Pulmonary artery endothelial cell (primary cell): ENCODE data around the gene ARF1. TPM values are rescaled to one million over a fixed set of nuclear protein-coding genes. Genes with fewer than 3 reads are reported as not detected.

Experiments used
- DNase-seq: peaks from one replicate; pipeline ENCODE4 v3.0.0-alpha.2; 2011; ENCODE audit warnings: low read depth, low spot score
- total RNA-seq: library from RNA; depleted of rRNA; stranded (reverse); fragments of >200 nt; gene quantifications from 2 replicates; pipeline ENCODE4 v1.2.3, GENCODE V29; 2014

Gene ARF1
- total RNA-seq, 1 donor from 2014 or later, result 379 TPM

DNA sequence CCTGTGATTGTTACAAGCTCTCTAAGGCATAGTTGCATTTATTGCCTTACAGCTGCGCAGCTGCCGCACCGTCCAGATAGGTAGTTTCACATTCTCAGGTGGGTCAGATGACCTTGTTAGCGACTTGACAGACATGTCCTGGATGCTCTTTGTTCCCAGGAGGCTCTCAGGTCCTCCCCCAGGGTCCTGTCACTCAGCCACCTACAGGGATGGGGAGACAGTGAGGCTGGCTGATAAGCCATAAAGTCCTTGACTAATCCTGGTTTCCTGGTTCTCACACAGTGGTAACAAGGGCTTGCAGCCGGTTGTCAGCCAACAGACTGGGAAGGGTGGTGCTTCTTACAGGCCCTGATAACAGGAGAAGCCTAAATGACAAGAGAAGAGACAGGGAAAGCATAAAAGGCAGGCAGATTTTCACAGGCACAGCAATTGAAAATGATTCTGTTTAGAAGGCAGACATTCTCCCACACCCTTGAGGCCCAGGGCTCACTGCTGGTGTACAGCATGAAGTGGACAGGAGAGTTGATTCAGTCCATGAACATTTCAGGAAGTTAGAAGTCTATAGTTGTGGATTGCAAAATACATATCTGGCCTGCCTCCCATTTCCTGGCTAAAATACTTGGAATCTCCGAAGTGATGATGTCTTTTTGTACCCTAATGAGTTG lies 2.9 kb downstream of the ARF1 start:
- no peak for DNase-seq

DNA sequence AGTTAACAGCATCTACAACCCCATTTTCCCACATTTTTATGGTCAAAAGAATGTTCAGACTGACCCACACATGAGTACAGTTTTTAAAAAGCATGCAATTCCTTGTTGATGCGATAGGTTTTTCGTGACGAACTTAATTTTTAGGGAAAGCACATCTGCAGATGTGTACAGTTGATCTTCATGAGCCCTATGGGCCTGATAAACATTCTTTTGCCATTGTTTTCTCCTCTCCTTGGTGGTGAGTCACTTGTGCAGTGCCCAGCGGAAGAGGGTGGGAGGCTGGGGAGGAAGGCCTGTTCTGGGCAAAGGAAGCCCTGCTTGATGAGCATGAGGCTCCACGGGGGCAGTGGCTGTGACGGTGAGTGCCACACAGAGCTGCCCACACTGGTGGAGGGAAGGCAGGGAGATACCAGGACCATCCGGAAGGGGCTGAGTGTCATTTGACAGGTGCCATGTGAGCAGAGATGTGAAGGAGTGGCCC lies 5.3 kb downstream of the ARF1 start:
- DNase-seq, result peak; percentile 81

DNA sequence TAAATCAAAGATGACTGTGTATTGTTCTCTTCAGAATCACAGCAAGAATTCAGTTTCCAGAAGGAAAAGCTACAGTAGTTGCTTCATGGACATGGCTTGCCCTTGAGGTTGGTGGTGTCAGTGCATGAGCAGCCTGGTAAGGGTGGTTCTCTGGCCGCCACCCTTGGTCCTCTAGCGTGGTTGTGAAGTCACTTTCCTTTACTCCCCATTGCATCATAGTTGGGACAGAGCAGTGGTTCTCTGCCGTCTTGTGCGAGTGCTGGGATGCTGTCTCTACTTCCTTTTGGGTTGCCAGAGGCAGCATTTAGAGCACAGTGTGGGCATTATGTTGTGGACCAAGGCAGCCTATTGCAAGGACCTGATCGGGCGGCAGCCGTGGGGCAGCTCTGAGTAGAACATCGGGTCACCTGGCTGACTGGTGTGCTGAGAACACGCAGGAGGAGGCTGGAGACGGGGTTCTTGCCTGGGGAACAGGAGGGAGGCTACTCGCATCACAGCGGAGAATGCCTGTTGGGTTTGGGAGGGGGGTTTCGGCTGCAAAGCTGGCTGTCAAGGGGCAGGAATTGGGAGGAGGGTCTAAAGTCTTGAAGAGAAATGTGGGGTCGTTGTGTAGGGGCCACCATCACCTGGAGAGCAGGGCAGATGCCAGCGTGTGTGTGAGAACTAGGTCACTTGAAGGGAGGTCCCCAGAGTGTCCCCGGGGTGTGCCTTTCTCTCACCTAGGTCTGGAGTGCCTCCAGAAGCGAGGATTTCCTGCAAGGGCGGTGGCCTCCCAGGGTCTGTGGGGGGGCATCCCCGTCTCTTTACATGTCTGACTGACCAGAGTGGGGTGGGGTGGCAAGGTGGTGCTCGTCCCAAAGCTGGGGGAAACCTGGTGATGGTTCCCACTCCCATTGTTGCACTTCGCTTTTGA lies 6.3 kb downstream of the ARF1 start:
- DNase-seq, result no peak

DNA sequence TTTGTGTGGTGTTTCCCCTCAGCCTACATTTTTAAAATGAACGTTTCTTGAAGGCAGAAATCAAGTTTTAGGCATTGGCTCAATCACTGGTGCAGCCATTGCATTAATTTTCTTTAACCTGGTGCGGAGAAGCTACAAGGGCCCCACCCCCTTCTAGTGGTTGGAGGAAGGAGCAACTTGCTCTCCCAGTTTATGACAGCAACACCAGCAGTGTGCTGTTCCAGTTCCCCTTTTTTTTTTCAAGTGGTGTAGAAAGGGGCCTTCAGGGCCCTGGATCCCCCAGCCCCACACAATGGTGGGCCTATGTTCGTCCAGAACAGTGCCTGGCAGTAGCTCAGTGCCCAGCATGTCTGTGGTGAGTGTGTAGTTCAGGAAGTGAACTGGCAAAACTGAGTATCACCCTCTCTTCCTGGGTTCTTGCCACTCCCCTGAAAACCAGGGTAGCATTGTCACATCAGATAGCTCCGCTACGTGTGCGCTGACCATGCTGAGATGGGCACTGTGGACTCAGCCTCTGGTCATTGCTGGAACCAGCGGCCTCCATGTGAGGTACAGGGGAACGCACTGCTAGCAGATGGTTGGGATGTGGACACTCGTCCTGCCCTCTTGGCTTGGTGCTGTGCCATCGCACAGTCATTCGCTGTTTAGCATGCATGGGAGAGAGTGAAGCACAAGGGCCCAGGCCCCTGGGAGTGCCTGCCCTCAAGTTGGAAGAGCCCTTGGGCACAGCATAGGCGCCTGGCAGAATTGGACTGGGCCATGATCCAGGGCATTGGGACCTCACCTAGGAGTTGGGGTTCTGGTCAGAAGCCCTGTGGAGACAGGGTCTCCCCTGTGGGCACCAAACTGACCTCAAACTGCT lies 7.2 kb downstream of the ARF1 start:
- DNase-seq, result no peak

DNA sequence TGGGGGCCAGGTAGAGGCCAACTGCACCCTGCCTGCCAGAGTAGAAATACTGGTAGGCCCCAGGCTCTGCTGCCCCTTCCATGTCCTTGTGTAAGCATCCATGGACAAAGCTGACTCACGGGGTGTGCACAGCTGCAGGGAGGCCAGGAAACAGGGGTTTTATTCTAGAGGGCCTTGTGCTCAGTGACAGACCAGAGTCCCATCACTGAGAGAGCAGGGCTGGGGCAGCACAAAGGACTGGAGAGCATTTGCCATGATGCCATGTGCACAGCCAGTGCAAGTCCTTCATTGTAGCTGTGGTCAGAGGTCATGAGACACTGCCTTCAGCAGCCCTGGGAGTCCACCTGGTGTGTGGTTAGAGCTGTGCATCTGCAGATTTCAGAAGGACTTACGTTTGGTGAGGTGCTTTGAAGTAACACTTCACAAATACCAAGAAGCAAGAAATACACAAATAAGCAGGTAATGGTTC lies 8.1 kb downstream of the ARF1 start:
- no peak for DNase-seq

DNA sequence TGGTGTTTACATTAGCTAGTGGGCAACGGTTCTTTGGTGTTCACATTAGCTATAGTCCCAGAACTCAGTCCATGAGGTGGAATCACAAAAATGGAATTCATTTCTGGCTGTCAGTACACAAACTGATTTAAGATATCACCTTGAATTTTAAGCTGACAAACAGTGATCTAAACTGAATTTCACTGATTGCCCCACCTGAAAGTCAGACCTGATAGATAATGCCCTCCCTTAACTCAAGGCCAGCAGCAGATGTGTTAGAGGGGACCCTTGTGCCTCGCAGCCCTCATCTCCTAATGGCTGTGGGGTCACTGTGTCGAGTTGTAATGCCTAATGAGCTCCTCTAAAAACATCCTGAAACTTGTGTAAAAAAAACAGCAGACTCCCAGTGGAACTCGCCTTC lies 8.6 kb downstream of the ARF1 start:
- DNase-seq, result no peak

DNA sequence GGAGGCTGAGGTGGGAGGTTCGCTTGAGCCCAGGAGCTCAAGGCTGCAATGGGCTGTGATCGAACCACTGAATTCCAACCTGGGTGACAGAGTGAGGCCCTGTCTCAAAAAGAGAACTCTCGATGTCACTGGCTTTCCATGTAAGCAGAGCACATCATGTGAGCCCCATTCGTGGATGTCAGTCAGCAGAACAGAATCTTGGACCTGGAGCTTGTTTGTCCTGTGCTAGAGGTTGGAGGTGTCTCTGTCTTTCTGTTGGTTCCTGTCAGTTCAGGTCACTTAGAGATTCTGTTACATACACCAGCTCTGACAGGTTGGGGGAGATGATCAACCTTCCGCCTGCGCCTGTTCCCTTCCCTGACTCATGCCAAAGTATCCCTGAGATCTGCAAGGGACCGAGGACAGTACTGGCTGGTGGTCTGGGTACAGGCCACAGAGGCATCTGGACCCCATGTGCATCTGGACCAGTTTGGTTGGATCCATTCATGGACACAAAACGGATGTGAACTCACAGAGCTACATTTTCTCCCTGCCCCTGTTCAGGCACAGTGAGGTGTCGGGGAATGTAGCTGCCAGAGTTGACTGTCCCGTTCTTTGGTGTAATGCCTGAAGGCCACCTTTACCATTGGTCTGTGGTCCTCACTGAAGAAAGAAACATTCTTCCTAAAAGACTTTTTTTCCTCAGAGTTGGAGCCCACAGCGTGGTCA lies 10.0 kb downstream of the ARF1 start:
- no peak for DNase-seq

DNA sequence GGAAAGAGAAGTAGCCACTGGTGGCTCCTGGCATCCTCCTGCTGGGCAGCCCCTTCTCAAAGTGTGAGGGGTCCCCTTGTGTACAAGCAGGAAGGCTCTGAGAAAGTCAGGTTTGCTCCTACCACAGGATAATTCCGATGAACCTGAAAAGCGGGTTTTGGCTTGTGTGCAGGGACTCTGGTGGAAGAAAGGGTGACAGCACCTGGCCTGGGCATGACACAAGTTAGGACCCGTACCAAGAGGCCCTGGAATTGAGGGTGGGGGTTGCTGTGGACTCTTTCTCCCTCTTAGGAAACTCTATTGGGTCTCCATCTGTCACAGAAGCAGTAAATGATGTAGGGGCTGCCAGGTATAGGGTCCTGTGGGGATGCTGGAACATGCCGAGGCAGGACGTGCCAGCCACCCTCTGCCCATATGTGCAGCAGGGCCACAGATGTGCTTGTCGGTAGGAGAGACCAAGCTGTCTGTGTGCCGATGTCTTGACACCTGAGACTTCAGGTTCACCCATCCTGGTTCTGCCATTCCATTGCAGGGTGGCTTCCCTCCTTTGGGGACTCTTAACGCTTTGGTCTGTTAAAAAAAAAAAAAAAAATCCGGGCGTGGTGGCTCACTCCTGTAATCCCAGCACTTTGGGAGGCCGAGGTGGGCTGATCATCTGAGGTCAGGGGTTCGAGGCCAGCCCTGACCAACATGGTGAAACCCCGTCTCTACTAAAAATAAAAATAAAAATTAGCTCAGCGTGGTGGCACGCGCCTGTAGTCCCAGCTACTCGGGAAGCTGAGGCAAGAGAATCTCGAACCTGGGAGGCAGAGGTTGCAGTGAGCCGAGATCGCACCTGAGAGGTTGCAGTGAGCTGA lies 10.8 kb downstream of the ARF1 start:
- no peak for DNase-seq

DNA sequence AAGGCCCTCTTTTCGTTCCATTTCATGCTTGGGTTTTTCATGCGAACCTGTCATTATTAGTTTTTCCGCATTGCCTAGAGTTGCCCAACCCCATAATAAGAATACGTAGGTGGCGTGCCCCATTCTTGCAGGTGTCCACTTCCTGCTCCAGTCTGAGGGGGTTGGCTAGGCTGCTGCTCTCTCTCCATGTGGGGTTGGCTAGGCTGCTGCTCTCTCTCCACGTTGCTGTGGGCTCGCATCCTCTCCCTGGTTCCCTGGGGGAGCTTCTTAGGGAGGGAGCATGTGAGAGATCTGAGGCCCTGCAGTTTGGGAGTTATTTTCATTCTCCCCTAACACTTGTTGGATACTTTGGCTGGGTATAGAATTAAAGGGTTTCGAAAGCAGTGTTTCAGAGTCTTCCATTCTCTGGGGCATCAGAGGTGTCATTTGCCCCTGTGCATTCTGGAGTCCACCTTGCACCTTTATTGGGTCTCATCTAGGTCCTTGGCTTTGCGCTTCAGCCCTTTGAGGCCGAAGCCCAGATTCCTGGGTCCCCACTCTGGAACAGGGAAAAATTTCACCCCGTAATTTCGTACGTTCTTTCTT lies 12.0 kb downstream of the ARF1 start:
- no peak for DNase-seq

DNA sequence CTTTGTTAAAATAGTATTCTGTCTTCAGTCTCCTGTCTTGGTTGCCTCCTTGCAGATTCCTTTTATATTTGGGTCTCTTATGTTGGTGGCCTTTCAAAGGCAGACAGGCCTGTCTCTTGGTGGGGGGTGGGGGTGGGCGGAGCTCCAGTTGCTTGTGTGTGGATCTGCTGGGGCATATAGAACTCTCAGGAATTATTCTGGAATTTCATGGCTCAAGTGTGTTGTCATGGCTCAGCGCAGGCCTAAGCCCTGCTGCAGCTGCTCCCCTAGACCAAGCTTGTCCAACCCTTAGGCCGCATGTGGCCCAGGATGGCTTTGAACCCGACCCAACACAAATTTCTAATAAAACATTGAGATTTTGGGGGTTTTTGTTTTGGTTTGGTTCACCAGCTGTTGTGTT lies 12.7 kb downstream of the ARF1 start:
- no peak for DNase-seq

DNA sequence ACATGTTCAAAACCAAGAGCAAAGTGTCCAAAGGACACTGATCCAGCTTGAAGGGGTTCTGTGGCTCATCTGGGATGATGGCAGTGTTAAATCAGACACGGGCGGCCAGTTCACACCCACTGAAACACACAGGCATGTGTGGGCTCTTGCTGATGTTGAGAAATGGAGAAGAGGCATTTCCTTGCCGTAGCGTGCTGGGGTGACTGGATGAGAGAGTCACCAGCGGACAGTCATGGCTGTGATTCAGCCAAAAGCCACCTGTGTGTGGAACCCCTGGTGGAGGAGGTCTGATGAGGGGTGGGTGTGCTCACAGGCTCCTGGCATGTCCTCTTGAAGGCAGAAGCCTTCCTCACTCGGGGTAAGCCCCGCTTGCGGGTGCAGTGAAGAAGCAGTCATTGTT lies 13.4 kb downstream of the ARF1 start:
- no peak for DNase-seq

DNA sequence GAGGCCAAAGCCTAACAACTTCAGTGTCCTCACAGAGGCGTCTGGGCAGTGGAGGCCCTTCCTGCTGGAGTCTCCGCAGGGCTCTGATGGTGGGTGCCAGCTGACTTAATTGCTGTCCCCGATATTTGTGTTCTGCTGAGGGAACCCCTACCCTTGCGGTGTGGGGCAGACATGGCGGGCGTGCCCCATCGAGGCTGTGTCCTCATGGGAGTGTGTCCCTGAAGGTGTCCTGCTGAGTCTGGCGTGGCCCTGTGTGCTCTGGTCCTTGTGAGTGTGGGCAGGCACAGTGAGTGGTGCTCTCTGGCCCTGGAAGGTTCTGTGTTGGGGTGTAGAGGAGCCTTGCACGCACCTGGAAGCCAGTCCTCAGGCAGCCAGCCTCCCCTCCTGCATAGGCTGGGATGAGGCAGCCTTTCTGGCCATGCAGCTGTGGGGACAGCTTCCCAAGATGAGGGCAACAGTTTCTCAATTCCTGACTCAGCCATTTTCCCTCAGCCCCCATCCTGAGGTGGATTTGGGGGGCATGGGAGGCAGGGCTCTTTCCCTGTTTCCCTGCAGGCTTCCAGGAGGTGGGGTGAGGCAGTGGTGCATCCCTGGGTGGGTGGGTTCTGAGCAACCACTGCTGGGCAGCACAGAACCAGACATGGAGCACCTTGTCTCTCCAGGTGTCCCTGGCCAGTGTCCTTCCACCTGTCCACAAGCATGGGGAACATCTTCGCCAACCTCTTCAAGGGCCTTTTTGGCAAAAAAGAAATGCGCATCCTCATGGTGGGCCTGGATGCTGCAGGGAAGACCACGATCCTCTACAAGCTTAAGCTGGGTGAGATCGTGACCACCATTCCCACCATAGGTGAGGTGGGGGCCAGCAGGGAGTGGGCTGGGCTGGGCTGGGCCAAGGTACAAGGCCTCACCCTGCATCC lies 14.2 kb downstream of the ARF1 start:
- no peak for DNase-seq

DNA sequence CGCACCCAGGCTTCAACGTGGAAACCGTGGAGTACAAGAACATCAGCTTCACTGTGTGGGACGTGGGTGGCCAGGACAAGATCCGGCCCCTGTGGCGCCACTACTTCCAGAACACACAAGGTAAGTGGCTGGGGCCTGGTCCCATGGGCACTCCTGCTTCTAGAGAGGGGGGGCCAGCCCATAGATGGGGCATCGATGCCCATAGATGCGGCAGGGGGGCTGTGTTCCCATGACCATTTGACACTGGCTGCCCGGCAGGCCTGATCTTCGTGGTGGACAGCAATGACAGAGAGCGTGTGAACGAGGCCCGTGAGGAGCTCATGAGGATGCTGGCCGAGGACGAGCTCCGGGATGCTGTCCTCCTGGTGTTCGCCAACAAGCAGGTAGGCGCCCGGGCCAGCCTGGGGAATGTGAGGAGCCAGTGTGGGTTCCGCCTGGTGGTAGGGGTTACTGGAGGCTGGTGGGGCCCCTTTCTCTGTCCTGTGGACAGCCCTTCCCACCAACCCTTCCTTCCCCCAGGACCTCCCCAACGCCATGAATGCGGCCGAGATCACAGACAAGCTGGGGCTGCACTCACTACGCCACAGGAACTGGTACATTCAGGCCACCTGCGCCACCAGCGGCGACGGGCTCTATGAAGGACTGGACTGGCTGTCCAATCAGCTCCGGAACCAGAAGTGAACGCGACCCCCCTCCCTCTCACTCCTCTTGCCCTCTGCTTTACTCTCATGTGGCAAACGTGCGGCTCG lies 15.0 kb downstream of the ARF1 start:
- DNase-seq, result no peak

DNA sequence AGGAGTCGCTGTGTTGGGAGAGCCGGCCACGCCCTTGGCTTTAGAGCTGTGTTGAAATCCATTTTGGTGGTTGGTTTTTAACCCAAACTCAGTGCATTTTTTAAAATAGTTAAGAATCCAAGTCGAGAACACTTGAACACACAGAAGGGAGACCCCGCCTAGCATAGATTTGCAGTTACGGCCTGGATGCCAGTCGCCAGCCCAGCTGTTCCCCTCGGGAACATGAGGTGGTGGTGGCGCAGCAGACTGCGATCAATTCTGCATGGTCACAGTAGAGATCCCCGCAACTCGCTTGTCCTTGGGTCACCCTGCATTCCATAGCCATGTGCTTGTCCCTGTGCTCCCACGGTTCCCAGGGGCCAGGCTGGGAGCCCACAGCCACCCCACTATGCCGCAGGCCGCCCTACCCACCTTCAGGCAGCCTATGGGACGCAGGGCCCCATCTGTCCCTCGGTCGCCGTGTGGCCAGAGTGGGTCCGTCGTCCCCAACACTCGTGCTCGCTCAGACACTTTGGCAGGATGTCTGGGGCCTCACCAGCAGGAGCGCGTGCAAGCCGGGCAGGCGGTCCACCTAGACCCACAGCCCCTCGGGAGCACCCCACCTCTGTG lies 15.9 kb downstream of the ARF1 start:
- DNase-seq, result no peak

DNA sequence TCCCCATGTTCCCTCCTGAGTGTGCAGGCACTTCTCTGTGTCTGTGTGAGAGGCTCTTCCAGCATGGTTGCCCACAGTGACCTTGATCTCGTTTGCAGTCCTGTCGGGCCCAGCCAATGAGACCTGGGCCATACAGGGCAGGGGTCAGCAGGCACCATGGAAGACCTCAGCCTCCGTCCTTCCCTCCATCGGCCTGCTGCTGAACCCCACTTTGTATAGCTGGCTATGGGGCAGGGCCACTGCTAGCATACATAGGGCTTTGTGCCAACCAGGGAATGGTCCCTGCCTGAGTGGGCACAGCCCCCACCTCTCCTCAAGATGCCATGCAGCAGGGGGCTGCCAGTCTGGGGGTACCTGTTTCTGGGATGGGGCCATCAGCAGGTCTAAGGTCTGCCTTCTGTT lies 16.8 kb downstream of the ARF1 start:
- no peak for DNase-seq

DNA sequence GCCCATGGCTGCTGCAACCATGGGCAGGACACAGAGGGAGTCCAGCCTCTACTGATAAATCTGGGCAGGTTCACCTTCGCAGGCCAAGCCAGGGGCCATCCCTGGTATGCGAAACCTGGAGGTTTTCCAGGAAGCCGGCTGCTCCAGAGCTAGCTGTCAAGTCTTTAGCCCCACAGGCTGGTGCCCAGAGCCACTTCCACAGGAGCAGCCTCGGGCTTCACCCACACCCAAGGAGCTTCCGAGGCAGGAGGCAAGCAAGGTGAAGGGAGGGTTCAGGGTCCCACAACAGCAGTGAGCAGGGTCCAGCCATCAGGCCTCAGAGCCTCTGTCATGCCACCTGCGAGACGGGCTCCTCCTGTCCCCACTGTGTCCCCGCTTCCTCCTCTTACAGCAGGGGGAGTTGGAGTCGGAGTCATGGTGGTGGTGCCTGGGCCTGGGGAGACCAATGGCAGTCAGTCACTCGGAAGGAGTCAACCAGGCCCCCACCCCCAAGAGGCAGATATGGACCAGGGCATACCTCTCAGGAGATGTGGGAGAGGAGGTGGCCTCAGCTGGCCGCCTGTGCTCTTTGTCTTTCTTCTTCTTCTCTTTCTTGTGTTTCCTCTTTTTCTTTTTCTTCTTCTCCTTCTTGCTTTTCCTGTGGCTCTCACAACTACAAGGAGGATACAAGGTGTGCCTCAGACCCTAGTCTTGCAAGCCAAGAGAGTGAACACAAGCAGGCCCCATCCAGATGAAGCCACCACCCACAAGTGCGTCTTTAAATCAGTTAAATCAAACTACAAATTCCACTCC lies 18.5 kb downstream of the ARF1 start:
- no peak for DNase-seq

DNA sequence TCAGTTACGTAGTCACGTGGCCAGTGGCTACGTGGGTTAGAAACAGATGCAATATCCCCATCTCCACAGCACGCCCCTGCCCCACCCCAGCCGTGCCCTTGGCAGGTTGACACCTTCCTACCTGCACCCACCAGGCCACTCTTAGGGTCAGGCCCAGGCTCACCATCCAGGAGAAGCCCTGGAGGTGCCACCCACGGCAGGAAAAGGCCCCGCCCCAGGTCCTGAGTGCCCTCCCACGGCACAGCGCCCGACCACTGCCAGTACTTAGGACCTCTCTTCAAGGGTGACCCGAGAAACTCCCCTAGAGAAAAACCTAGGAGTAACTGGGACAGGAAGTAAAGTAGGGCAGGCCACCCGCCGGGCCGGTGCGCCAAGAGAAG lies 19.1 kb downstream of the ARF1 start:
- DNase-seq, result no peak
